ENCODE results near the gene ZSCAN25. TPM values are rescaled to one million over a fixed set of nuclear protein-coding genes. Genes with fewer than 3 reads are reported as not detected.

The ZSCAN25 gene
- total RNA-seq, 6 experiments from 2014 or later = 4.5 to 7.4 (median 6.0) TPM

- peak in 3 of 4 donors; percentile 37 to 58 (median 57) for ATAC-seq
- H3K4me1 ChIP-seq = peaks cover 0 to 18% (median 0%) of the 10 kb centered on the region in 4 donors
- intact Hi-C loops (cut with DNase I) = loop anchor here in 1 of 2 donors (10.0 kb wide), 1 partner anchor 156 kb away; no protein-coding TSS in a partner anchor
- TF ChIP-seq POLR2A (IDR thresholded peaks at IDR 0.05) (peak; percentile 33), CTCF (IDR thresholded peaks at IDR 0.05) (no peak)
- peak overlapping the region; percentile 44 to 71 (median 60) for H3K4me3 ChIP-seq
- no peaks in the 10 kb centered on the region for H3K9me3 ChIP-seq
- DNase-seq = no peak
- H3K27ac ChIP-seq = peak overlapping the region; percentile 74 to 95 (median 87)
- H3K36me3 ChIP-seq = peaks cover 0 to 54% (median 17%) of the 10 kb centered on the region in 4 donors
- H3K27me3 ChIP-seq = no peaks in the 10 kb centered on the region
- 25% methylated on average over 4 of the region's 4 CpGs for WGBS (ENCODE audit: insufficient coverage, low coverage, low lambda C conversion rate, missing lambda C conversion rate)
These were observed 62.3 kb downstream of the ZSCAN25 start for GRCh38 chr7:99679032-99679399.

- peaks cover 0 to 19% (median 0%) of the 10 kb centered on the region in 4 donors for H3K4me1 ChIP-seq
- 24% methylated on average over 10 of the region's 10 CpGs for WGBS (ENCODE audit: insufficient coverage, low coverage, low lambda C conversion rate, missing lambda C conversion rate)
- DNase-seq (peak; percentile 66 to 91 (median 85)), ATAC-seq (peak; percentile 65 to 90 (median 75))
- no peaks in the 10 kb centered on the region for H3K9me3 ChIP-seq
- intact Hi-C loops (cut with DNase I) = loop anchor here in 1 of 2 donors (10.0 kb wide), 1 partner anchor 155 kb away; no protein-coding TSS in a partner anchor
- H3K36me3 ChIP-seq = peaks cover 0 to 48% (median 12%) of the 10 kb centered on the region in 4 donors
- TF ChIP-seq POLR2A (IDR thresholded peaks at IDR 0.05) = peak; percentile 95
- TF ChIP-seq CTCF (IDR thresholded peaks at IDR 0.05) = no peak
- H3K27me3 ChIP-seq = no peaks in the 10 kb centered on the region
- peak within 1 kb of the TSS; percentile 44 to 71 (median 60) for H3K4me3 ChIP-seq
- H3K27ac ChIP-seq = peak within 1 kb of the TSS; percentile 74 to 95 (median 87)
These were observed 62.9 kb downstream of the ZSCAN25 start, which contains the start of gene CYP3A5 for GRCh38 chr7:99679400-99680191. TSS of gene CYP3A5 (minus strand) at chr7:99679996. CDS start at chr7:99679896, 100 bp downstream.

Other genes with a start within 250 kb of the ZSCAN25 start
- 100 to 1,000 TPM in 2 of 6 experiments, 10 to 100 TPM in 4; 24.4 to 197 (median 52.7) TPM for gene ARPC1B, start 242.2 kb upstream of the ZSCAN25 start, total RNA-seq
- 10 to 100 TPM; 36.3 to 52.9 (median 39.6) TPM for gene PDAP1, start 208.3 kb upstream of the ZSCAN25 start, total RNA-seq
- gene BUD31, start 208.0 kb upstream of the ZSCAN25 start, total RNA-seq = 10 to 100 TPM; 25.6 to 49.2 (median 33.3) TPM
- gene PTCD1, start 178.1 kb upstream of the ZSCAN25 start, total RNA-seq = 1 to 10 TPM; 2.4 to 5.3 (median 2.8) TPM
- 10 to 100 TPM; 10.1 to 16.7 (median 12.0) TPM for gene CPSF4, start 178.0 kb upstream of the ZSCAN25 start, total RNA-seq
- 1,000 to 10,000 TPM in 2 of 6 experiments, 100 to 1,000 TPM in 4; 134 to 1,633 (median 145) TPM for gene ATP5MF, start 150.8 kb upstream of the ZSCAN25 start, total RNA-seq
- 1 to 10 TPM; 2.8 to 5.6 (median 4.0) TPM for gene ZNF789, start 144.1 kb upstream of the ZSCAN25 start, total RNA-seq
- 10 to 100 TPM in 2 of 6 experiments, 1 to 10 TPM in 4; 6.6 to 12.3 (median 9.4) TPM for gene ZNF394, start 116.7 kb upstream of the ZSCAN25 start, total RNA-seq
- 1 to 10 TPM; 2.7 to 4.4 (median 3.1) TPM for gene ZKSCAN5, start 112.3 kb upstream of the ZSCAN25 start, total RNA-seq
- gene FAM200A, start 64.8 kb upstream of the ZSCAN25 start, total RNA-seq = 1 to 10 TPM; 1.4 to 3.4 (median 2.3) TPM
- gene ZNF655, start 58.3 kb upstream of the ZSCAN25 start, total RNA-seq = 10 to 100 TPM; 21.5 to 44.4 (median 26.0) TPM
- 1 to 10 TPM in 1 of 6 experiments, under 1 TPM in 3, not detected in 2; 0.25 to 1.4 (median 0.29) TPM for gene TMEM225B, start 18.7 kb upstream of the ZSCAN25 start, total RNA-seq
- 100 to 1,000 TPM; 307 to 774 (median 646) TPM for gene CYP3A5, start 63.0 kb downstream of the ZSCAN25 start, total RNA-seq
- 100 to 1,000 TPM in 4 of 6 experiments, 10 to 100 TPM in 2; 19.8 to 623 (median 340) TPM for gene CYP3A7, start 118.2 kb downstream of the ZSCAN25 start, total RNA-seq
- gene CYP3A4, start 167.2 kb downstream of the ZSCAN25 start, total RNA-seq = over 10,000 TPM in 1 of 6 experiments, 1,000 to 10,000 TPM in 2, 100 to 1,000 TPM in 3; 443 to 12,747 (median 1,120) TPM
- 100 to 1,000 TPM in 1 of 6 experiments, 10 to 100 TPM in 3, 1 to 10 TPM in 2; 4.9 to 132 (median 22.5) TPM for gene CYP3A43, start 211.1 kb downstream of the ZSCAN25 start, total RNA-seq

Data from right lobe of liver (tissue), 6 donors.